SK-N-MC (cell line): Measurements from ENCODE around the gene ARHGAP32.
"Not testable (repeated sequence)": the region's sequence is repeated elsewhere in the genome, so short reads cannot be mapped to it uniquely, and the experiment has no call there.

ENCODE experiments used
- DNase-seq: peaks from one replicate; pipeline ENCODE4 v3.0.0-alpha.2; 2011; ENCODE audit warnings: low read depth, low spot score
- H3K27ac ChIP-seq: fragments of 200-600 bp; sonication (generic); 2 replicates; pipeline ENCODE4 v1.5.1; 2016; ENCODE audit warnings: mixed run types
- H3K36me3 ChIP-seq: fragments of 200-600 bp; sonication (generic); 2 replicates; pipeline ENCODE4 v1.6.1; 2017; ENCODE audit warnings: antibody characterized with exemption, low read length, mixed read lengths; ENCODE audit not compliant: insufficient read depth
- H3K4me3 ChIP-seq: fragments of 200-600 bp; sonication (generic); 2 replicates; pipeline ENCODE4 v1.5.1; 2016
- H3K9ac ChIP-seq: fragments of 200-600 bp; sonication (generic); 2 replicates; pipeline ENCODE4 v1.8.0; 2017; ENCODE audit warnings: mixed run types, mixed read lengths; ENCODE audit not compliant: insufficient read length
- H3K9me3 ChIP-seq: fragments of 200-600 bp; sonication (generic); 2 replicates; pipeline ENCODE4 v1.6.1; 2017; ENCODE audit warnings: low read depth, mild to moderate bottlenecking, antibody characterized with exemption, low read length, moderate library complexity, mixed read lengths
- EZH2 ChIP-seq: fragments of 200-600 bp; sonication (generic); IDR thresholded peaks from one replicate; pipeline ENCODE4 v1.6.1; 2017; ENCODE audit warnings: antibody characterized with exemption
- FOXP2 ChIP-seq: optimal IDR thresholded peaks from 2 replicates; pipeline ENCODE3; 2011; ENCODE audit warnings: mild to moderate bottlenecking, moderate library complexity; ENCODE audit not compliant: insufficient read depth; ENCODE audit errors: extremely low read length, control extremely low read depth
- POLR2AphosphoS5 ChIP-seq: IDR thresholded peaks from 2 replicates; pipeline ENCODE4 v1.6.1; 2012; ENCODE audit warnings: mild to moderate bottlenecking, low read depth, low read length, borderline replicate concordance

ARHGAP32 gene

DNA sequence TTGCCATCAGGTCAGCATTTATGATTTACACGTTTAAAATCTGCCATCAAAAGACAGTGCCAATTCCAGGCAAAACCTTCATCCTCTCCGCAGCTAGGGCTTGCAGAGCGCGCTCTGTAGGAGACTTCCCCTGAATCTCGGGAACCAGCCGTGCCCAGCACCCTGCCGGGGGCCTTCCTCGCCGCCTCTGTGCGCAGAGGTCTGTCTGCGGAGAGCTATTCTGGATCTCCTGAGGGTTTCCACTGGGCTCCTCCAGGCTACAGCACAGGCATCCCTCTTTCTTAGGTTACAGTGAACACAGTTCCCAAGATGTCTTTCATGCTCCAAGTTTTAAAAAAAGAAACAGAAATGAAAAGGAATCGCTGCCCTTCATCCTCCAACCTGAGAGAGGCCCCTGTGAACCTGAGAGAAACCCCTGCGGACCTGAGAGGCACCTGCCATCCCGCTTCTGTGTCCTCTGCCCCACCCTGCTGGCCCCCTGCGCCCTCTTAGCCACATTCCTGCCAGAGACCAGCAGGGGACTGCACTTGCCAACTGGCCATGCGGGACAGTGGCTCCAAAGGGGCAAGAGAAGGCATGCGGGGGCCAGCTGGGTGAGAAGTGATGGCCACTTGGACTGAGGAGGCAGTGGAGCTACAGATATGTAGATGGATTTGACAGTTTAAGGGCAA lies 265.6 kb downstream of the ARHGAP32 start:
- no peak overlapping the region for H3K9ac ChIP-seq
- DNase-seq, result no peak
- H3K9me3 ChIP-seq, result no peaks in the 10 kb centered on the region
- no peak overlapping the region for H3K4me3 ChIP-seq
- H3K27ac ChIP-seq, result no peak overlapping the region
- H3K36me3 ChIP-seq, result no peaks in the 10 kb centered on the region
- TF ChIP-seq FOXP2, result no peak
- TF ChIP-seq EZH2, result no peak
- TF ChIP-seq POLR2AphosphoS5, result no peak

DNA sequence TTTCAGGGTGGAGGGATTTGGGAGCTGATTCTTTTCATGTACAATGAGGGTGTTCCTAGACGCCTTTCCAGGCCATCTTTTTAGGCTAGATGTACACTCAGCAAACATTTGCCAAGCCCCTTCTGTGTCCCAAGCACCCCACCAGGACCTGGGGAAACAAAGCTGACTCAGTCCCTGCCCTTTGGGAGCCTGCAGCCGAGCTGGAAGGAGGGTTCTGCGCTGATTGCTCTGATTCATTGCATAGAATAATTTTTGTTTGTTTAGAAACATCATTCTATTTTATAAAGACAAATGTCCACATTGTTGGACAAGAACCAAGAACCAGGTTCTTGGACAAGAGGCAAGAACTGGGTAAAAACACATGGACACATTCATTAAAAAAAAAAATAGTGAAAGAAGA lies 266.1 kb downstream of the ARHGAP32 start:
- H3K9ac ChIP-seq, result no peak overlapping the region
- H3K4me3 ChIP-seq, result no peak overlapping the region
- H3K27ac ChIP-seq, result no peak overlapping the region
- TF ChIP-seq FOXP2, result no peak
- H3K36me3 ChIP-seq, result no peaks in the 10 kb centered on the region
- no peak for DNase-seq
- no peaks in the 10 kb centered on the region for H3K9me3 ChIP-seq

DNA sequence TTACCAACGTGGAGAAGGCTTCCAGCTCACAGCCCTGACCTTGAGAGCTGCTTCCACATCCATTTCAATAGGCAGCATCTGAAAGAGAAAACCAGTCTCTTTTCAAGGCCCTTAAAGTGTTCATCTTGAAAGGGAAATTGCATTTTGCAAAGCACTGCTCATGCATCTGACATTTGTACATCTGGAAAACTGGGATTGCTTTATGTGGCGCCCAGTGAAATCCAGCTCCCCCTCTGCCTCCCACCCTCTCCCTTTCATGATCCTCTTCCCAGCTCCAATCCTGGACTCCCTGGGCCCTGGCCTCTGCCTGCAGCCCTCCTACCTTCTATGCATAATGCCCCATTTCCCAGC lies 266.9 kb downstream of the ARHGAP32 start:
- TF ChIP-seq POLR2AphosphoS5, result no peak
- TF ChIP-seq FOXP2, result no peak
- TF ChIP-seq EZH2, result no peak
- Histone ChIP-seq H3K9ac (no peak overlapping the region), H3K27ac (no peak overlapping the region), H3K36me3 (no peaks in the 10 kb centered on the region), H3K4me3 (no peak overlapping the region), H3K9me3 (no peaks in the 10 kb centered on the region)
- no peak for DNase-seq

DNA sequence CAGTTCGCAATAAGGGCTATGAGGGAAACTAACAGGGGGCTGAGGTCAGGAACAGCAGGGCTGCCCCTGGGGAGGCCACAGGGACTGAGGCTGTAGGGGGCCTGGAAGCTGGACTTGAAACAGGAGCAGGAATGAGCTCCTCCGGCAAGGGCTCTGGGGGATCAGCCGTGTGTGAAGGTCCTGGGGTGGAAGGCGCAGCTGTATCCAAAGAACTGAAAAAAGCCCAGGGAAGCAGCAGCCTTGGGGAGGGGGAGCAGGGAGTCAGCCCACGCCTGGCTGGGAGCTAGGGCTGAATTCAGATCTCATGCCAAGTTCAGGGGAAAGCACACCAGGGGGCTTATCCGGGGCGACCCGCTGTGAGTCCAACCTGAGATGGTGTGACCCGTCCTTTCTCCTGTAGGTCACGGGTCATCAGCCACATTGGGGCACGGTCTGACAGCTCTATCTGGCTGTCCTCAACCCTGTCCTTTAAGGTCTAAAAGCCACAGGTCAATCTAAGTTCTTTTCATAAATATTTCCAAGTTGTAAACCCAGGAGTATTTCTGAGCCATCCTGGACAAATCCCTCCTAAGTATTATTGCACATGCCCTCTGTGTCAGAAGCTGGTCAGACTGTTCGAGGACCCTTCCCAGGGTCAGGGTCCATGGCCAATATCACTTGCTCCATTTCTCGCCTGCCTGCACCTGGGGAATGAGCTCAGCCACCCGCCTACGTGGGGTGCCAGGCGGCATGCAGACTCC lies 267.4 kb downstream of the ARHGAP32 start:
- Histone ChIP-seq H3K9ac (no peak overlapping the region), H3K4me3 (no peak overlapping the region), H3K9me3 (no peaks in the 10 kb centered on the region), H3K27ac (no peak overlapping the region), H3K36me3 (no peaks in the 10 kb centered on the region)
- TF ChIP-seq FOXP2 (no peak), POLR2AphosphoS5 (no peak), EZH2 (no peak)
- no peak for DNase-seq

DNA sequence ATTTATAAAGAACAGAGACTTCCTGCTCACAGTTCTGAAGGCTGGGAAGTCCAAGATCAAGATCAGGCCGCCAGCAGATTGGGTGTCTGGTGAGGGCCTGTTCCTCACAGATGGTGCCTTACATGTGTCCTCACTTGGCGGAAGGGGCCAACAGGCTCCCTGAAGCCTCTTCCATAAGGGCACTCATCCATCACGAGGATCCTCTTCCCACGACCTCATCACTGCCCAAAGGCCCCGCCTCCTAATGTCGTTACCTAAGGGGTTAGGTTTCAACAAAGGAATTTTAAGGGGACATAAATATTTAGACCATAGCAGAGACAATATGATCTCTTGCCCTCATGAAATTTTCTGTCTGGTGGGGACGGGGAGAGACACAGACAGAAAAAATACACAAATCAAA lies 268.0 kb downstream of the ARHGAP32 start:
- no peak for DNase-seq
- Histone ChIP-seq H3K4me3 (no peak overlapping the region), H3K27ac (no peak overlapping the region), H3K9ac (no peak overlapping the region), H3K36me3 (no peaks in the 10 kb centered on the region), H3K9me3 (no peaks in the 10 kb centered on the region)
- TF ChIP-seq FOXP2 (no peak), EZH2 (no peak), POLR2AphosphoS5 (no peak)

DNA sequence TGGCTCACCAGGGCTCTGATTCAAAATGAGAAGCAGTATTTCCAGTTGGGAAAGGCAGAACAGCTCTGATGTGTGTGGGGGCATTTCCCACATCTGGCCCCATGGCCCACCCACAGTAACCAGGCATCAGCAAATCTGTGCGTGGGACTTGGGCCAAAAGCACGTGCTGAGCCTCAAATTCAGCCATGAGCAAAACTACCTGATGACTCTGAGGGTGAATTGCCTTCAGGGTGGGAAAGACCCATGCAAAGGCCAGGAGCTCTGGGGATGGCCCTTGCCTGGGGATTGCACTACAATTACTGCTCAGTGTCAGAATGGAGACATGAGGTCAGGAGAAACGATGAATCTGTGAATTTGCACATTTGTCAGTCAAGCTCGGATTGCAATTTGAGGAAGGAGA lies 270.3 kb downstream of the ARHGAP32 start:
- Histone ChIP-seq H3K27ac (no peak overlapping the region), H3K9ac (no peak overlapping the region), H3K36me3 (no peaks in the 10 kb centered on the region), H3K4me3 (no peak overlapping the region), H3K9me3 (no peaks in the 10 kb centered on the region)
- TF ChIP-seq EZH2 (no peak), POLR2AphosphoS5 (no peak), FOXP2 (no peak)
- DNase-seq, result no peak

DNA sequence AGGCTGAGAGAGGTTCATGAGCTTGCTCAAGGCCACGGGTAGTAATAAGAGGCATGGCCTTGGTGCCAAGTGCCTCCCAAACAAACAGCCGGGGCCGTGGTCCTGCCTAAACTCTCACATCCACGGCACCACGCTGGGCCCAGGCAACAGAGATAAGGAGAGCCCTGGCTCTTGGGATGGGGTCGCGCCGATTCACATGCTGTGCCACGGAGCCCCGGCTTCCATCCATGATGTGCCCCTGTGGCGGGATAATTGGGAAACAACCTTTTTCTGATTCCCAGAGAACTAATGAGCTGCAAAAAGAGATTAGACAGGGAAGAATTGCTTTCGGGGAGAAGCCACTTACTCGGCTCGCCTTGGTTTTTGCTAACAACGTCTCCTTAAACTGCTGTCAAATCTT lies 271.5 kb downstream of the ARHGAP32 start:
- Histone ChIP-seq H3K36me3 (no peaks in the 10 kb centered on the region), H3K27ac (no peak overlapping the region), H3K9me3 (no peaks in the 10 kb centered on the region), H3K9ac (no peak overlapping the region), H3K4me3 (no peak overlapping the region)
- DNase-seq, result no peak
- TF ChIP-seq POLR2AphosphoS5, result no peak
- TF ChIP-seq FOXP2, result no peak
- no peak for TF ChIP-seq EZH2

DNA sequence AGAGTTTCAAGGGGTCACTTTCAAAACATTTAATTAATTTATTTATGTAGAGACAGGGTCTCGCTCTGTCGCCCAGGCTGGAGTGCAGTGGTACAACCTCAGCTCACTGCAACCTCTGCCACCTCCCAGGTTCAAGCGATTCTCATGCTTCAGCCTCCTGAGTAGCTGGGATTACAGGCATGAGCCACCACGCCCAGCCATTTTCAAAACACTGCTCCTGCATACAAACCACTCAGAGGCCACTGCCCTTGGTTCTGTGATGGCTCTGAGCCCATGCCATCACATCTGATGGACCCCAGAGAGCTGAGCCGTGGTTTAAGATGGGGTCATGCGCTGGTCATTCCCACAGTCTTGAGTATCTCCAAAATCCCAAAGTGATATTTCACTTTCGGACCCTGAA lies 272.5 kb downstream of the ARHGAP32 start:
- not testable (repeated sequence) for DNase-seq, H3K9me3 ChIP-seq, H3K36me3 ChIP-seq, H3K4me3 ChIP-seq, H3K27ac ChIP-seq, H3K9ac ChIP-seq

DNA sequence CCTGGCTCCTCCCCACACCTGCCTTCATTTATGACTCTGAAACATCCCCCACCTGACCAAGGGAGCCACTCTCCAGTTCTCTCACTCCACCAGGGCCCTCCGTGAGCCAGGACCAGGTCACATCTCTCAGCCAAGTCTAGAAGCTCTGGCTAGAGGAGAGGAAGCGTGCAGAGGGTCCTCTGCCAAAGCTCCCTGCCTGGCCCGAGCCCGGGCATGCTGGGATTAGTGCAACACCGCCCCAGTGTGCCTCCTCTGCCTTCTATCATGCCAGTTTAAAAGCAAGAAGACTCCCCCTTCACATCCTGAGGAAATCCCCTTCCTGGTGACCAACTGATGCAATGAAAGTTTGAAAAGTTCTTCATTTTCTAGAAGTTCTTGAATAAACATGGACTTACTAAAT lies 272.9 kb downstream of the ARHGAP32 start:
- Histone ChIP-seq H3K9ac (no peak overlapping the region), H3K36me3 (no peaks in the 10 kb centered on the region), H3K27ac (no peak overlapping the region), H3K4me3 (no peak overlapping the region), H3K9me3 (no peaks in the 10 kb centered on the region)
- no peak for DNase-seq
- TF ChIP-seq FOXP2 (no peak), POLR2AphosphoS5 (no peak), EZH2 (no peak)
